Mucosa of gallbladder (tissue), 1 donor: ENCODE measurements around the gene TSTD1. TPM values are rescaled to one million over a fixed set of nuclear protein-coding genes. Genes with fewer than 3 reads are reported as not detected.
"Not testable (repeated sequence)": the region's sequence is repeated elsewhere in the genome, so short reads cannot be mapped to it uniquely, and the experiment has no call there.

Source experiments
- DNase-seq: peaks from one replicate; pipeline ENCODE4 v3.0.0-alpha.2; 2020; ENCODE audit warnings: low spot score
- total RNA-seq: library from RNA; stranded (reverse); gene quantifications from one replicate; pipeline ENCODE4 v1.2.1, GENCODE V29; 2021
- donor health status: DM: no; HTN: no; CAD: no.

The TSTD1 gene
- total RNA-seq, 1 donor from 2014 or later: 70.9 TPM

GRCh38 chr1:161009602-161010211 lies 29.1 kb downstream of the TSTD1 start:
- DNase-seq: no peak

- no peak for DNase-seq
These were observed 29.8 kb downstream of the TSTD1 start for GRCh38 chr1:161008869-161009510.

- no peak for DNase-seq
These were observed 31.4 kb downstream of the TSTD1 start for GRCh38 chr1:161007369-161007768.

GRCh38 chr1:161006563-161006962 lies 32.2 kb downstream of the TSTD1 start:
- DNase-seq: no peak

GRCh38 chr1:161001525-161001924 lies 37.2 kb downstream of the TSTD1 start:
- no peak for DNase-seq

GRCh38 chr1:161000736-161001480 lies 37.9 kb downstream of the TSTD1 start:
- no peak for DNase-seq

- DNase-seq: no peak
These were observed 39.4 kb downstream of the TSTD1 start for GRCh38 chr1:160999376-160999775.

- DNase-seq: peak; percentile 64
These were observed 41.3 kb downstream of the TSTD1 start for GRCh38 chr1:160997323-160998038.

GRCh38 chr1:160996178-160996577 lies 42.6 kb downstream of the TSTD1 start:
- no peak for DNase-seq

GRCh38 chr1:160993544-160994193 lies 45.1 kb downstream of the TSTD1 start:
- DNase-seq: no peak

- not testable (repeated sequence) for DNase-seq
These were observed 46.7 kb downstream of the TSTD1 start for GRCh38 chr1:160992036-160992435.

Other genes with a start within 250 kb of the TSTD1 start
- gene LY9, start 242.8 kb downstream of the TSTD1 start, total RNA-seq: 3.9 TPM
- 1.5 TPM for gene CD244, start 176.1 kb downstream of the TSTD1 start, total RNA-seq
- gene ITLN1, start 153.8 kb downstream of the TSTD1 start, total RNA-seq: 0.29 TPM
- not detected for gene ITLN2, start 84.2 kb downstream of the TSTD1 start, total RNA-seq
- gene F11R, start 17.8 kb downstream of the TSTD1 start, total RNA-seq: 173 TPM
- gene USF1, start 7.0 kb upstream of the TSTD1 start, total RNA-seq: 58.8 TPM
- gene ARHGAP30, start 30.9 kb upstream of the TSTD1 start, total RNA-seq: 16.2 TPM
- gene NECTIN4, start 50.6 kb upstream of the TSTD1 start, total RNA-seq: 20.3 TPM
- 14.3 TPM for gene KLHDC9, start 59.4 kb upstream of the TSTD1 start, total RNA-seq
- gene PFDN2, start 79.1 kb upstream of the TSTD1 start, total RNA-seq: 35.4 TPM
- 67.6 TPM for gene NIT1, start 79.1 kb upstream of the TSTD1 start, total RNA-seq
- gene DEDD, start 93.7 kb upstream of the TSTD1 start, total RNA-seq: 38.7 TPM
- 114 TPM for gene UFC1, start 115.0 kb upstream of the TSTD1 start, total RNA-seq
- 42.4 TPM for gene USP21, start 120.5 kb upstream of the TSTD1 start, total RNA-seq
- gene PPOX, start 127.5 kb upstream of the TSTD1 start, total RNA-seq: 25.6 TPM
- 36.4 TPM for gene B4GALT3, start 138.5 kb upstream of the TSTD1 start, total RNA-seq
- gene ADAMTS4, start 160.1 kb upstream of the TSTD1 start, total RNA-seq: 7.3 TPM
- 82.5 TPM for gene NDUFS2, start 163.4 kb upstream of the TSTD1 start, total RNA-seq
- 31.5 TPM for gene FCER1G, start 176.3 kb upstream of the TSTD1 start, total RNA-seq
- 5.1 TPM for gene APOA2, start 184.7 kb upstream of the TSTD1 start, total RNA-seq
- 15.1 TPM for gene TOMM40L, start 187.1 kb upstream of the TSTD1 start, total RNA-seq
- not detected for gene NR1I3, start 199.2 kb upstream of the TSTD1 start, total RNA-seq
- 17.7 TPM for gene PCP4L1, start 219.8 kb upstream of the TSTD1 start, total RNA-seq